HG03064 (cell line): Measurements from ENCODE around the gene OR52E2.
"Not testable (repeated sequence)": the region's sequence is repeated elsewhere in the genome, so short reads cannot be mapped to it uniquely, and the experiment has no call there.

Source experiments
- ATAC-seq: cut with Tn5 transposase; IDR thresholded peaks from one replicate; pipeline ENCODE4 v1.9.1; 2021; ENCODE audit warnings: low read depth; ENCODE audit not compliant: unreplicated experiment

Gene OR52E2

GRCh38 chr11:5059391-5059790 is at the start of gene OR52E2:
Gene OR52E2, minus strand, starts transcription at chr11:5059627. Its CDS starts 0 bp downstream, at chr11:5059627.
- no peak for ATAC-seq

GRCh38 chr11:5107285-5107684 is 47.9 kb upstream of the OR52E2 start:
- ATAC-seq = no peak

- no peak for ATAC-seq
These were observed 43.6 kb upstream of the OR52E2 start for GRCh38 chr11:5103066-5103465.

- ATAC-seq = no peak
These were observed 42.8 kb upstream of the OR52E2 start for GRCh38 chr11:5102246-5102645.

GRCh38 chr11:5096011-5096410 is 36.6 kb upstream of the OR52E2 start:
- ATAC-seq = no peak

GRCh38 chr11:5092821-5093585 is 33.6 kb upstream of the OR52E2 start:
- no peak for ATAC-seq

- ATAC-seq = no peak
These were observed 31.2 kb upstream of the OR52E2 start for GRCh38 chr11:5090668-5091067.

- ATAC-seq = no peak
These were observed 29.1 kb upstream of the OR52E2 start for GRCh38 chr11:5088556-5088955.

- no peak for ATAC-seq
These were observed 24.2 kb upstream of the OR52E2 start for GRCh38 chr11:5083602-5084001.

GRCh38 chr11:5081405-5081804 is 22.0 kb upstream of the OR52E2 start:
- ATAC-seq = no peak

- no peak for ATAC-seq
These were observed 12.4 kb upstream of the OR52E2 start for GRCh38 chr11:5071799-5072198.

- ATAC-seq = no peak
These were observed 9.8 kb upstream of the OR52E2 start, which contains the start of gene OR52E1 for GRCh38 chr11:5069272-5069671. Gene OR52E1, plus strand, starts transcription at chr11:5069572.

- ATAC-seq = no peak
These were observed 5.6 kb upstream of the OR52E2 start for GRCh38 chr11:5065027-5065426.

- not testable (repeated sequence) for ATAC-seq
These were observed 748 bp downstream of the OR52E2 start for GRCh38 chr11:5058679-5059078.

GRCh38 chr11:5046754-5047330 is 12.6 kb downstream of the OR52E2 start:
- no peak for ATAC-seq

- ATAC-seq = no peak
These were observed 13.2 kb downstream of the OR52E2 start, which contains the start of gene OR52J3 for GRCh38 chr11:5046226-5046625. Gene OR52J3, plus strand, starts transcription at chr11:5046526. Its CDS starts 0 bp downstream, at chr11:5046526.

- ATAC-seq = no peak
These were observed 16.0 kb downstream of the OR52E2 start for GRCh38 chr11:5043380-5043779.

GRCh38 chr11:5042091-5042490 is 17.3 kb downstream of the OR52E2 start:
- no peak for ATAC-seq

GRCh38 chr11:5040876-5041275 is 18.6 kb downstream of the OR52E2 start:
- no peak for ATAC-seq

- ATAC-seq = no peak
These were observed 21.1 kb downstream of the OR52E2 start for GRCh38 chr11:5038341-5038740.

- ATAC-seq = no peak
These were observed 21.5 kb downstream of the OR52E2 start for GRCh38 chr11:5037926-5038325.

- ATAC-seq = no peak
These were observed 22.8 kb downstream of the OR52E2 start for GRCh38 chr11:5036669-5037068.
